ENCODE measurements around the gene ADAMTS8. TPM values are rescaled to one million over a fixed set of nuclear protein-coding genes. Genes with fewer than 3 reads are reported as not detected.

Gene ADAMTS8
- total RNA-seq, 1 experiment from 2014 or later, result 0.07 TPM

- Histone ChIP-seq H3K9me2 (ENCODE audit: insufficient read depth) (no peaks in the 10 kb centered on the region), H3K4me2 (ENCODE audit: low read length) (no peak overlapping the region), H3K9ac (ENCODE audit: low read length) (no peak overlapping the region), H4K20me1 (ENCODE audit: insufficient read depth) (no peaks in the 10 kb centered on the region), H3K4me1 (ENCODE audit: control insufficient read depth in 1 of 2, insufficient read depth in 2 of 2, low read length in 2 of 2) (no peaks in the 10 kb centered on the region; a peak in 1 of 4 replicates), H3K4me3 (replicated peaks in 1 of 2; ENCODE audit: low read depth in 1 of 2, low read length in 2 of 2) (no peak overlapping the region), H3K36me3 (ENCODE audit: control insufficient read depth in 1 of 2, insufficient read depth in 2 of 2, low read length in 2 of 2) (no peaks in the 10 kb centered on the region), H3K79me2 (ENCODE audit: insufficient read depth, low read length) (no peaks in the 10 kb centered on the region), H3K9me3 (ENCODE audit: control insufficient read depth in 1 of 2, insufficient read depth in 1 of 2, low read depth in 1 of 2, low read length in 2 of 2) (no peaks in the 10 kb centered on the region), H3K27ac (ENCODE audit: low read depth, low read length) (no peak overlapping the region), H2AFZ (ENCODE audit: low read depth, low read length, poor library complexity, severe bottlenecking) (no peak overlapping the region), H3K27me3 (ENCODE audit: insufficient read depth, low read length) (peaks cover 7% of the 10 kb centered on the region; the same call in 1 of the 2 replicates)
- DNase-seq (ENCODE audit: low read depth, low spot score) (no peak), ATAC-seq (no peak)
- no peak for TF ChIP-seq EZH2phosphoT487 (IDR thresholded peaks at IDR 0.05; ENCODE audit: borderline replicate concordance)
- TF ChIP-seq EZH2 (IDR thresholded peaks at IDR 0.05), result no peak
- TF ChIP-seq FOSL1 (IDR thresholded peaks at IDR 0.05; ENCODE audit: low read depth), result no peak
- TF ChIP-seq MAX (IDR thresholded peaks at IDR 0.05), result no peak
- TF ChIP-seq JUND (IDR thresholded peaks at IDR 0.05), result no peak
- no peak for TF ChIP-seq TCF7L2 (IDR thresholded peaks at IDR 0.05; ENCODE audit: borderline replicate concordance, extremely low read depth, insufficient read depth, insufficient read length)
- TF ChIP-seq YY1 (IDR thresholded peaks at IDR 0.05; ENCODE audit: extremely low read depth, insufficient replicate concordance, low read depth, low read length), result no peak
- no peak for TF ChIP-seq CTCF (IDR thresholded peaks at IDR 0.05 in 2 of 3, conservative IDR thresholded peaks at IDR 0.05 in 1 of 3; ENCODE audit: borderline replicate concordance in 1 of 3, insufficient read depth in 1 of 3, low read depth in 2 of 3, low read length in 2 of 3)
- no peak for TF ChIP-seq EGR1 (IDR thresholded peaks at IDR 0.05; ENCODE audit: low read depth)
- TF ChIP-seq ZFX (IDR thresholded peaks at IDR 0.05), result no peak
- TF ChIP-seq POLR2A (IDR thresholded peaks at IDR 0.05; ENCODE audit: borderline replicate concordance, extremely low read depth, insufficient read depth, insufficient read length), result no peak
- TF ChIP-seq SIN3A (IDR thresholded peaks at IDR 0.05; ENCODE audit: low read depth), result no peak
- TF ChIP-seq POLR2AphosphoS5 (IDR thresholded peaks at IDR 0.05; ENCODE audit: low read depth, low read length), result no peak
- TF ChIP-seq REST (IDR thresholded peaks at IDR 0.05; ENCODE audit: low read depth), result no peak
- no peak for TF ChIP-seq ELF1 (IDR thresholded peaks at IDR 0.05; ENCODE audit: borderline replicate concordance, low read depth)
- no peak for TF ChIP-seq SP1 (IDR thresholded peaks at IDR 0.05; ENCODE audit: low read depth)
- TF ChIP-seq ATF3 (IDR thresholded peaks at IDR 0.05), result no peak
- no peak for TF ChIP-seq ZBTB33 (IDR thresholded peaks at IDR 0.05; ENCODE audit: extremely low read depth, insufficient replicate concordance, low read length)
- POLR2A ChIA-PET, result no interaction called here
- intact Hi-C loops (cut with micrococcal nuclease), result no loop called here
- CTCF ChIA-PET, result no interaction called here
- RAD21 ChIA-PET (ENCODE audit: low non-redundant PET in 1 of 2, low total read pairs in 2 of 2, uncharacterized antibody in 2 of 2, unreplicated experiment in 2 of 2), result no interaction called here
- BruUV-seq (replicated peaks), result no TSS peak
These were observed 25.8 kb downstream of the ADAMTS8 start for GRCh38 chr11:130402570-130402969.

Measured in HCT116 (cell line).